GM23338 (cell line): Measurements from ENCODE around the gene DEUP1. TPM values are rescaled to one million over a fixed set of nuclear protein-coding genes. Genes with fewer than 3 reads are reported as not detected.

Source experiments
- ATAC-seq: fragments of 200-7000 bp; cut with Tn5 transposase; 3 replicates; pipeline ENCODE4 v1.9.1; 2020
- DNase-seq: peaks from one replicate; pipeline ENCODE4 v3.0.0-alpha.2; 2015; ENCODE audit warnings: low spot score
- H2AFZ ChIP-seq: fragments of 200-600 bp; sonication (generic); 2 replicates; pipeline ENCODE4 v1.8.0; 2016; ENCODE audit warnings: antibody characterized with exemption, mild to moderate bottlenecking, moderate library complexity
- H3F3A ChIP-seq: fragments of 200-600 bp; sonication (generic); replicated peaks from 2 replicates; pipeline ENCODE4 v1.8.0; 2017; ENCODE audit warnings: antibody characterized with exemption, mixed run types, low read depth
- H3K27ac ChIP-seq: fragments of 200-600 bp; sonication (generic); 2 replicates; pipeline ENCODE4 v1.6.1; 2016; ENCODE audit warnings: low read depth
- H3K27me3 ChIP-seq: fragments of 200-600 bp; sonication (generic); 2 replicates; pipeline ENCODE4 v1.8.0; 2016; ENCODE audit warnings: mild to moderate bottlenecking, mixed run types, moderate library complexity; ENCODE audit not compliant: insufficient read depth
- H3K36me3 ChIP-seq: fragments of 200-600 bp; sonication (generic); 2 replicates; pipeline ENCODE4 v1.8.0; 2016; ENCODE audit warnings: mild to moderate bottlenecking; ENCODE audit not compliant: insufficient read depth
- H3K4me1 ChIP-seq: fragments of 200-600 bp; sonication (generic); 2 replicates; pipeline ENCODE4 v1.8.0; 2016; ENCODE audit warnings: mild to moderate bottlenecking, moderate library complexity; ENCODE audit not compliant: insufficient read depth
- H3K4me2 ChIP-seq: fragments of 200-600 bp; sonication (generic); 2 replicates; pipeline ENCODE4 v1.7.1; 2017; ENCODE audit warnings: mixed run types
- H3K4me3 ChIP-seq: fragments of 200-600 bp; sonication (generic); 2 replicates; pipeline ENCODE4 v1.6.1; 2016; ENCODE audit warnings: mixed run types
- H3K79me2 ChIP-seq: fragments of 200-600 bp; sonication (generic); replicated peaks from 2 replicates; pipeline ENCODE4 v1.8.0; 2017; ENCODE audit warnings: mild to moderate bottlenecking; ENCODE audit not compliant: insufficient read depth
- H3K9me2 ChIP-seq: fragments of 200-600 bp; sonication (generic); 2 replicates; pipeline ENCODE4 v1.8.0; 2017; ENCODE audit not compliant: insufficient read depth
- H4K20me1 ChIP-seq: fragments of 200-600 bp; sonication (generic); replicated peaks from 2 replicates; pipeline ENCODE4 v1.8.0; 2017; ENCODE audit warnings: mild to moderate bottlenecking; ENCODE audit not compliant: insufficient read depth
- H3K27ac Mint-ChIP-seq: 2 replicates; pipeline ENCODE4 v1.8.0; 2020; ENCODE audit warnings: inconsistent platforms, mild to moderate bottlenecking, moderate library complexity, mixed read lengths
- H3K27me3 Mint-ChIP-seq: 3 replicates; pipeline ENCODE4 v1.8.0; 2022; ENCODE audit warnings: low read depth, mild to moderate bottlenecking, moderate library complexity, mixed read lengths, inconsistent platforms; ENCODE audit not compliant: insufficient read depth, poor library complexity
- H3K36me3 Mint-ChIP-seq: 3 replicates; pipeline ENCODE4 v1.8.0; 2021; ENCODE audit warnings: low read depth, mild to moderate bottlenecking, inconsistent platforms, moderate library complexity, mixed read lengths
- H3K4me1 Mint-ChIP-seq: 3 replicates; pipeline ENCODE4 v1.8.0; 2020; ENCODE audit warnings: mild to moderate bottlenecking, inconsistent platforms, mixed read lengths
- H3K4me3 Mint-ChIP-seq: 3 replicates; pipeline ENCODE4 v1.8.0; 2021; ENCODE audit warnings: moderate library complexity, mild to moderate bottlenecking, inconsistent platforms, mixed read lengths
- H3K9me3 Mint-ChIP-seq: 3 replicates; pipeline ENCODE4 v1.8.0; 2020; ENCODE audit warnings: moderate library complexity, mild to moderate bottlenecking, inconsistent platforms, mixed read lengths
- CREB1 ChIP-seq: fragments of 250-450 bp; sonication (Bioruptor Pico); IDR thresholded peaks from 2 replicates; pipeline ENCODE4 v1.5.0; 2020; ENCODE audit warnings: low read depth, mild to moderate bottlenecking, moderate library complexity
- CTCF ChIP-seq, 2 experiments: fragments of 200-600 bp in 1 of 2; sonication (generic) in 1 of 2; conservative IDR thresholded peaks; 2 replicates each; pipeline versions ENCODE4 v1.5.1 to v1.6.1; 2016 to 2017; ENCODE audit warnings: antibody characterized with exemption in 2 of 2, low read depth in 2 of 2, mild to moderate bottlenecking in 2 of 2, moderate library complexity in 1 of 2
- ETS1 ChIP-seq: IDR thresholded peaks from 2 replicates; pipeline ENCODE4 v1.6.1; 2016; ENCODE audit warnings: antibody characterized with exemption
- EZH2 ChIP-seq: fragments of 200-600 bp; sonication (generic); IDR thresholded peaks from one replicate; pipeline ENCODE4 v1.8.0; 2017; ENCODE audit warnings: antibody characterized with exemption, mild to moderate bottlenecking, low read depth; ENCODE audit not compliant: unreplicated experiment
- EZH2phosphoT487 ChIP-seq: fragments of 200-600 bp; sonication (generic); IDR thresholded peaks from one replicate; pipeline ENCODE4 v1.8.1; 2018; ENCODE audit warnings: antibody characterized with exemption; ENCODE audit not compliant: unreplicated experiment
- JUNB ChIP-seq: IDR thresholded peaks from one replicate; pipeline ENCODE4 v1.6.1; 2016; ENCODE audit warnings: antibody characterized with exemption; ENCODE audit not compliant: unreplicated experiment
- NANOG ChIP-seq: IDR thresholded peaks from 2 replicates; pipeline ENCODE4 v1.6.1; 2016; ENCODE audit warnings: antibody characterized with exemption, borderline replicate concordance
- POLR2AphosphoS5 ChIP-seq: IDR thresholded peaks from 2 replicates; pipeline ENCODE4 v1.6.1; 2016; ENCODE audit warnings: antibody characterized with exemption, low read depth
- REST ChIP-seq: IDR thresholded peaks from one replicate; pipeline ENCODE4 v1.6.1; 2018; ENCODE audit warnings: antibody characterized with exemption; ENCODE audit not compliant: unreplicated experiment
- STAT1 ChIP-seq: IDR thresholded peaks from one replicate; pipeline ENCODE4 v1.6.1; 2016; ENCODE audit warnings: antibody characterized with exemption; ENCODE audit not compliant: unreplicated experiment
- ZNF114 ChIP-seq: fragments of 250-450 bp; sonication (Bioruptor Pico); IDR thresholded peaks from 2 replicates; pipeline ENCODE4 v1.5.0; 2020; ENCODE audit warnings: mild to moderate bottlenecking, moderate library complexity
- ZNF331 ChIP-seq: fragments of 250-450 bp; sonication (Bioruptor Pico); IDR thresholded peaks from 2 replicates; pipeline ENCODE4 v1.5.0; 2020; ENCODE audit warnings: low read depth, mild to moderate bottlenecking, moderate library complexity
- ZNF462 ChIP-seq: fragments of 250-450 bp; sonication (Bioruptor Pico); IDR thresholded peaks from 2 replicates; pipeline ENCODE4 v1.5.0; 2020; ENCODE audit warnings: mild to moderate bottlenecking, moderate library complexity
- polyA plus RNA-seq: library from polyadenylated mRNA; unstranded; fragments of >200 nt; fragmentation: Nextera tagmentation; extraction: Ambion mirVana; gene quantifications from 2 replicates; pipeline ENCODE4 v1.2.1, GENCODE V29; 2016
- total RNA-seq: library from RNA; depleted of rRNA; stranded (reverse); fragments of >200 nt; shearing (Covaris generic); gene quantifications from 2 replicates; pipeline ENCODE4 v1.2.3, GENCODE V29; 2014

The DEUP1 gene
- total and polyA plus RNA-seq, 2 experiments from 2014 or later = 0.63 to 1.7 TPM

- TF ChIP-seq ZNF462 (CRISPR knock-in tag) (no peak), ZNF114 (CRISPR knock-in tag) (no peak), STAT1 (no peak), ZNF331 (CRISPR knock-in tag) (no peak)
Observed at GRCh38 chr11:93464927-93465540, 134.5 kb downstream of the DEUP1 start (continued).

- Histone ChIP-seq H3K4me2 (no peak overlapping the region), H3K27ac (no peak overlapping the region), H3K4me1 (no peaks in the 10 kb centered on the region), H3K79me2 (no peaks in the 10 kb centered on the region), H2AFZ (no peak overlapping the region), H3F3A (no peaks in the 10 kb centered on the region), H3K36me3 (no peaks in the 10 kb centered on the region), H3K27me3 (no peaks in the 10 kb centered on the region), H4K20me1 (no peaks in the 10 kb centered on the region), H3K9me2 (no peaks in the 10 kb centered on the region), H3K4me3 (no peak overlapping the region)
- H3K27me3 Mint-ChIP-seq = no peaks in the 10 kb centered on the region
- ATAC-seq = no peak
- H3K36me3 Mint-ChIP-seq = peaks cover 7% of the 10 kb centered on the region; the same call in 1 of the 3 replicates
- H3K27ac Mint-ChIP-seq = no peak overlapping the region
- DNase-seq = no peak
- no peak overlapping the region for H3K4me3 Mint-ChIP-seq
- H3K4me1 Mint-ChIP-seq = 0 out of 3 replicates have a peak, but pooled peaks cover 3% of the 10 kb centered on the region
- H3K9me3 Mint-ChIP-seq = peaks cover 17% of the 10 kb centered on the region
- TF ChIP-seq JUNB (no peak), ZNF331 (CRISPR knock-in tag) (no peak), CTCF (conservative IDR thresholded peaks at IDR 0.05; ENCODE audit: low read depth in 2 of 2) (no peak), CREB1 (CRISPR knock-in tag) (no peak), REST (no peak), STAT1 (no peak), ETS1 (no peak), EZH2 (no peak), EZH2phosphoT487 (no peak), NANOG (no peak), POLR2AphosphoS5 (no peak)
Observed at GRCh38 chr11:93467054-93467453, 136.5 kb downstream of the DEUP1 start.
